ENCODE results near the gene IGFBP7. TPM values are rescaled to one million over a fixed set of nuclear protein-coding genes. Genes with fewer than 3 reads are reported as not detected.

IGFBP7 gene
- total and polyA plus RNA-seq, 2 donors from 2014 or later, result 1,703 to 2,157 TPM

DNA sequence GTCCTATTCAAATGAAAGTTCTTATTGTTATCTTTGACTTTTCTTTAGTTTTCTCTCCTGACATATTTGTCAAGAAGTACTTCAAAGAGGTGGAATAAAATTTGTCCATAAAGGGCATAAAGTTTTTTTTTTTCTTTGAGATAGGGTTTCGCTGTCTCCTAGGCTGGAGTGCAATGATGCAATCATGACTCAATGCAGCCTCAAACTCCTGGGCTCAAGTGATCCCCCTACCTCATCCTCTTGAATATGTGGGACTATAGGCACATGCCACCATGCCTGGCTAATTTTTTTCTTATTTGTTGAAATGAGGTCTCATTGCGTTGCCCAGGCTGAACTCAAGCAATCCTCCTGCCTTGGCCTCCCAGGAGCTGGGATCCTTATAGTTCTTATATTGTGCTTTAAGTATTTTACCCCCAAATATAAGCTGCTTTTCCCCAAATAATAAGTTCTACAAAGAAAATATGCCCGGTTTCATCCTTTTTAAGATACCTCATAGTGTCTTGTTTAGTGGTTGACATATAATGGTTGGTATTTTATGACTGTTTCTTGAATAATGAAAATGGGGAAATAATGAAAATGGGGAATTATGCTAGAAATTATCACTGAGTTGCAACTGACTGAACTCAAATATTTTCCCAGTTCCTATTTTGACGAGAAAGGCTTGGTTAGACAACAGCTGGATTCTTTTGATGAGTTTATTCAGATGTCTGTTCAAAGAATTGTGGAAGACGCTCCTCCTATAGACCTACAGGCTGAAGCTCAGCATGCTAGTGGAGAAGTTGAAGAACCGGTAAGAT is 119.9 kb downstream of the IGFBP7 start:
- no peaks in the 10 kb centered on the region for H3K4me1 ChIP-seq (ENCODE audit: control insufficient read depth in 2 of 3, insufficient read depth in 2 of 3, low read depth in 1 of 3, low read length in 3 of 3)
- intact Hi-C loops (cut with DNase I), result no loop called here
- FAIRE-seq (no peak), DNase-seq (no peak)
- TF ChIP-seq, protein P1, sequence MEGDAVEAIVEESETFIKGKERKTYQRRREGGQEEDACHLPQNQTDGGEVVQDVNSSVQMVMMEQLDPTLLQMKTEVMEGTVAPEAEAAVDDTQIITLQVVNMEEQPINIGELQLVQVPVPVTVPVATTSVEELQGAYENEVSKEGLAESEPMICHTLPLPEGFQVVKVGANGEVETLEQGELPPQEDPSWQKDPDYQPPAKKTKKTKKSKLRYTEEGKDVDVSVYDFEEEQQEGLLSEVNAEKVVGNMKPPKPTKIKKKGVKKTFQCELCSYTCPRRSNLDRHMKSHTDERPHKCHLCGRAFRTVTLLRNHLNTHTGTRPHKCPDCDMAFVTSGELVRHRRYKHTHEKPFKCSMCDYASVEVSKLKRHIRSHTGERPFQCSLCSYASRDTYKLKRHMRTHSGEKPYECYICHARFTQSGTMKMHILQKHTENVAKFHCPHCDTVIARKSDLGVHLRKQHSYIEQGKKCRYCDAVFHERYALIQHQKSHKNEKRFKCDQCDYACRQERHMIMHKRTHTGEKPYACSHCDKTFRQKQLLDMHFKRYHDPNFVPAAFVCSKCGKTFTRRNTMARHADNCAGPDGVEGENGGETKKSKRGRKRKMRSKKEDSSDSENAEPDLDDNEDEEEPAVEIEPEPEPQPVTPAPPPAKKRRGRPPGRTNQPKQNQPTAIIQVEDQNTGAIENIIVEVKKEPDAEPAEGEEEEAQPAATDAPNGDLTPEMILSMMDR (IDR thresholded peaks at IDR 0.05; ENCODE audit: borderline replicate concordance, extremely low read depth, insufficient read depth), result no peak
- no peak overlapping the region for H3K9ac ChIP-seq (ENCODE audit: low read length in 3 of 3)
- H3K27me3 ChIP-seq (ENCODE audit: control insufficient read depth, insufficient read depth, low read length), result no peaks in the 10 kb centered on the region
- H3K4me3 ChIP-seq (ENCODE audit: low read length in 3 of 3), result no peak overlapping the region
- H3K9me3 ChIP-seq (ENCODE audit: control insufficient read depth in 2 of 3, insufficient read depth in 1 of 3, low read length in 3 of 3), result no peaks in the 10 kb centered on the region
- no peak overlapping the region for H3K27ac ChIP-seq (ENCODE audit: low read depth in 2 of 2, low read length in 2 of 2)
- H3K36me3 ChIP-seq (ENCODE audit: control insufficient read depth in 2 of 3, insufficient read depth in 3 of 3, low read length in 3 of 3), result peaks cover 2 to 45% (median 22%) of the 10 kb centered on the region in 3 donors

DNA sequence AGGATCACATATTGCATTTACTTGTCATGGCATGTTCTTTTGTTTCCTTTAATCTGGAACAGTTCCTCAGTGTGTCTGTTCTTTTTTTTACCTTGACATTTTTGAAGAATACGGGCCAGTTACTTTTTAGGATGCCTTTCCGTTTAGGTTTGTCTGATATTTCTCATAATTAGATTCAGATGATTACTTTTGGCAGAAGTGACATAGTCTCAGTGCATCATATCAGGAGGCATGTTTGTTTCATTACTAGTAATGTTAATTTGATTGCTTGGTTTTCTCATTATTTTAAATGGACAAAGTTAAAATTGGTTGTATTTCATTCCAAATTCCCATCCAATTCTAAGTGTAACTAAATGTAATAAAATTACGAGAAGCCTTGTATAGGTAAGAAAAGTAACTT is 123.2 kb downstream of the IGFBP7 start:
- Histone ChIP-seq H3K9me3 (ENCODE audit: control insufficient read depth in 2 of 3, insufficient read depth in 1 of 3, low read length in 3 of 3) (no peaks in the 10 kb centered on the region), H3K27me3 (ENCODE audit: control insufficient read depth, insufficient read depth, low read length) (no peaks in the 10 kb centered on the region), H3K27ac (ENCODE audit: low read depth in 2 of 2, low read length in 2 of 2) (no peak overlapping the region), H3K4me1 (ENCODE audit: control insufficient read depth in 2 of 3, insufficient read depth in 2 of 3, low read depth in 1 of 3, low read length in 3 of 3) (no peaks in the 10 kb centered on the region), H3K9ac (ENCODE audit: low read length in 3 of 3) (no peak overlapping the region), H3K4me3 (ENCODE audit: low read length in 3 of 3) (no peak overlapping the region), H3K36me3 (ENCODE audit: control insufficient read depth in 2 of 3, insufficient read depth in 3 of 3, low read length in 3 of 3) (peaks cover 2 to 39% (median 13%) of the 10 kb centered on the region in 3 donors)
- DNase-seq (no peak), FAIRE-seq (no peak)
- intact Hi-C loops (cut with DNase I), result no loop called here
- TF ChIP-seq, protein P1 (IDR thresholded peaks at IDR 0.05; ENCODE audit: borderline replicate concordance, extremely low read depth, insufficient read depth), result no peak

GRCh38 chr4:56986192-56986591 is 124.0 kb downstream of the IGFBP7 start:
- Histone ChIP-seq H3K9ac (ENCODE audit: low read length in 3 of 3) (no peak overlapping the region), H3K36me3 (ENCODE audit: control insufficient read depth in 2 of 3, insufficient read depth in 3 of 3, low read length in 3 of 3) (peaks cover 2 to 32% (median 13%) of the 10 kb centered on the region in 3 donors), H3K4me1 (ENCODE audit: control insufficient read depth in 2 of 3, insufficient read depth in 2 of 3, low read depth in 1 of 3, low read length in 3 of 3) (no peaks in the 10 kb centered on the region), H3K4me3 (ENCODE audit: low read length in 3 of 3) (no peak overlapping the region), H3K27me3 (ENCODE audit: control insufficient read depth, insufficient read depth, low read length) (no peaks in the 10 kb centered on the region), H3K27ac (ENCODE audit: low read depth in 2 of 2, low read length in 2 of 2) (no peak overlapping the region), H3K9me3 (ENCODE audit: control insufficient read depth in 2 of 3, insufficient read depth in 1 of 3, low read length in 3 of 3) (no peaks in the 10 kb centered on the region)
- TF ChIP-seq, protein P1 (IDR thresholded peaks at IDR 0.05; ENCODE audit: borderline replicate concordance, extremely low read depth, insufficient read depth), result no peak
- FAIRE-seq (no peak), DNase-seq (no peak)
- intact Hi-C loops (cut with DNase I), result no loop called here

Measured in kidney (tissue), 14 donors.